PC-3 (cell line): ENCODE data around the gene DNTT.

Experiments
- CTCF ChIP-seq: fragments of 300-600 bp; sonication (generic); conservative IDR thresholded peaks from 2 replicates; pipeline ENCODE4 v1.5.1; 2017; ENCODE audit warnings: antibody characterized with exemption, low read depth, mild to moderate bottlenecking, low read length
- EZH2phosphoT487 ChIP-seq: fragments of 300-600 bp; sonication (generic); IDR thresholded peaks from 2 replicates; pipeline ENCODE4 v1.6.1; 2018; ENCODE audit warnings: mild to moderate bottlenecking, antibody characterized with exemption, low read length, borderline replicate concordance

- no peak for TF ChIP-seq CTCF
- no peak for TF ChIP-seq EZH2phosphoT487
Measured at GRCh38 chr10:96371356-96371755, 67.1 kb downstream of the DNTT start.
